Stimulated activated CD8-positive, alpha-beta memory T cell treated with anti-CD3 and anti-CD28 coated beads, Interleukin-2, amount 100 ng/mL, for 48 hours (primary cell): ENCODE data around the gene TMPRSS13.
"Not testable (repeated sequence)": the region's sequence is repeated elsewhere in the genome, so short reads cannot be mapped to it uniquely, and the experiment has no call there.

ENCODE experiments used
- DNase-seq, 2 donors: peaks; one replicate each; pipeline ENCODE4 v3.0.0-alpha.2; 2020; ENCODE audit warnings: low read depth in 2 of 2

TMPRSS13 gene

GRCh38 chr11:117931331-117931950 is 2.2 kb upstream of the TMPRSS13 start:
- no peak for DNase-seq

GRCh38 chr11:117930668-117931330 is 1.6 kb upstream of the TMPRSS13 start:
- no peak for DNase-seq

GRCh38 chr11:117929916-117930570 is 841 bp upstream of the TMPRSS13 start:
- no peak for DNase-seq

GRCh38 chr11:117928446-117929141 is 608 bp downstream of the TMPRSS13 start:
- DNase-seq: no peak

- DNase-seq: no peak
Observed at GRCh38 chr11:117927926-117928325, 1.3 kb downstream of the TMPRSS13 start.

- DNase-seq: not testable (repeated sequence)
Observed at GRCh38 chr11:117926166-117926565, 3.0 kb downstream of the TMPRSS13 start.

- DNase-seq: no peak
Observed at GRCh38 chr11:117925198-117925925, 3.8 kb downstream of the TMPRSS13 start.

- no peak for DNase-seq
Observed at GRCh38 chr11:117924631-117925170, 4.5 kb downstream of the TMPRSS13 start.

GRCh38 chr11:117923773-117924172 is 5.4 kb downstream of the TMPRSS13 start:
- DNase-seq: no peak

- no peak for DNase-seq
Observed at GRCh38 chr11:117923275-117923674, 5.9 kb downstream of the TMPRSS13 start.

- DNase-seq: no peak
Observed at GRCh38 chr11:117921893-117922292, 7.3 kb downstream of the TMPRSS13 start.

- DNase-seq: no peak
Observed at GRCh38 chr11:117921456-117921855, 7.7 kb downstream of the TMPRSS13 start.

GRCh38 chr11:117919781-117920221 is 9.4 kb downstream of the TMPRSS13 start:
- DNase-seq: no peak

- DNase-seq: no peak
Observed at GRCh38 chr11:117919341-117919740, 9.9 kb downstream of the TMPRSS13 start.

GRCh38 chr11:117918366-117919255 is 10.6 kb downstream of the TMPRSS13 start:
- DNase-seq: no peak

GRCh38 chr11:117917591-117918151 is 11.5 kb downstream of the TMPRSS13 start:
- DNase-seq: no peak

GRCh38 chr11:117916956-117917355 is 12.2 kb downstream of the TMPRSS13 start:
- DNase-seq: no peak

GRCh38 chr11:117915672-117916235 is 13.4 kb downstream of the TMPRSS13 start:
- DNase-seq: no peak

- no peak for DNase-seq
Observed at GRCh38 chr11:117914991-117915618, 14.1 kb downstream of the TMPRSS13 start.
